ENCODE measurements around the gene SH3PXD2A. TPM values are rescaled to one million over a fixed set of nuclear protein-coding genes. Genes with fewer than 3 reads are reported as not detected.

Gene SH3PXD2A
- total RNA-seq, 1 donor = 29.0 TPM

GRCh38 chr10:103681617-103682399 is 173.6 kb downstream of the SH3PXD2A start:
- Histone ChIP-seq H3K79me2 (ENCODE audit: insufficient read depth, low read length) (no peaks in the 10 kb centered on the region), H2AFZ (ENCODE audit: low read length) (no peak overlapping the region), H3K27ac (ENCODE audit: low read depth, low read length) (no peak overlapping the region), H3K9me3 (ENCODE audit: low read depth, low read length) (no peaks in the 10 kb centered on the region), H3K36me3 (ENCODE audit: insufficient read depth, low read length) (no peaks in the 10 kb centered on the region), H3K4me2 (ENCODE audit: insufficient read depth, low read length) (no peak overlapping the region), H3K4me1 (ENCODE audit: insufficient read depth, low read length) (peaks cover 13% of the 10 kb centered on the region), H3K27me3 (ENCODE audit: insufficient read depth, low read length) (no peaks in the 10 kb centered on the region), H3K4me3 (ENCODE audit: insufficient read depth, low read length) (no peak overlapping the region), H4K20me1 (ENCODE audit: insufficient read depth, low read length) (no peaks in the 10 kb centered on the region)
- DNase-seq (ENCODE audit: insufficient read length, low spot score, missing footprints) = no peak
- no peak for TF ChIP-seq CTCF (IDR thresholded peaks at IDR 0.05; ENCODE audit: extremely low read depth, low read depth, low read length)

- Histone ChIP-seq H3K36me3 (ENCODE audit: insufficient read depth, low read length) (no peaks in the 10 kb centered on the region), H3K4me2 (ENCODE audit: insufficient read depth, low read length) (no peak overlapping the region), H3K79me2 (ENCODE audit: insufficient read depth, low read length) (no peaks in the 10 kb centered on the region), H3K9me3 (ENCODE audit: low read depth, low read length) (no peaks in the 10 kb centered on the region), H2AFZ (ENCODE audit: low read length) (no peak overlapping the region), H3K27ac (ENCODE audit: low read depth, low read length) (no peak overlapping the region), H3K27me3 (ENCODE audit: insufficient read depth, low read length) (no peaks in the 10 kb centered on the region), H4K20me1 (ENCODE audit: insufficient read depth, low read length) (no peaks in the 10 kb centered on the region), H3K4me1 (ENCODE audit: insufficient read depth, low read length) (peaks cover 21% of the 10 kb centered on the region), H3K4me3 (ENCODE audit: insufficient read depth, low read length) (no peak overlapping the region)
- DNase-seq (ENCODE audit: insufficient read length, low spot score, missing footprints) = no peak
- no peak for TF ChIP-seq CTCF (IDR thresholded peaks at IDR 0.05; ENCODE audit: extremely low read depth, low read depth, low read length)
Measured at GRCh38 chr10:103680869-103681236, 174.5 kb downstream of the SH3PXD2A start.

GRCh38 chr10:103679096-103679790 is 176.1 kb downstream of the SH3PXD2A start:
- Histone ChIP-seq H3K36me3 (ENCODE audit: insufficient read depth, low read length) (no peaks in the 10 kb centered on the region), H3K27me3 (ENCODE audit: insufficient read depth, low read length) (no peaks in the 10 kb centered on the region), H4K20me1 (ENCODE audit: insufficient read depth, low read length) (no peaks in the 10 kb centered on the region), H3K4me1 (ENCODE audit: insufficient read depth, low read length) (peaks cover 22% of the 10 kb centered on the region), H3K27ac (ENCODE audit: low read depth, low read length) (peak overlapping the region; percentile 95), H3K9me3 (ENCODE audit: low read depth, low read length) (no peaks in the 10 kb centered on the region), H3K79me2 (ENCODE audit: insufficient read depth, low read length) (no peaks in the 10 kb centered on the region), H3K4me3 (ENCODE audit: insufficient read depth, low read length) (no peak overlapping the region), H2AFZ (ENCODE audit: low read length) (no peak overlapping the region), H3K4me2 (ENCODE audit: insufficient read depth, low read length) (no peak overlapping the region)
- TF ChIP-seq CTCF (IDR thresholded peaks at IDR 0.05; ENCODE audit: extremely low read depth, low read depth, low read length) = no peak
- DNase-seq (ENCODE audit: insufficient read length, low spot score, missing footprints) = no peak

- peak; percentile 99 for DNase-seq (ENCODE audit: insufficient read length, low spot score, missing footprints)
- Histone ChIP-seq H3K36me3 (ENCODE audit: insufficient read depth, low read length) (no peaks in the 10 kb centered on the region), H3K79me2 (ENCODE audit: insufficient read depth, low read length) (no peaks in the 10 kb centered on the region), H3K27me3 (ENCODE audit: insufficient read depth, low read length) (no peaks in the 10 kb centered on the region), H3K4me2 (ENCODE audit: insufficient read depth, low read length) (peak overlapping the region; percentile 40), H3K4me3 (ENCODE audit: insufficient read depth, low read length) (peak overlapping the region; percentile 58), H4K20me1 (ENCODE audit: insufficient read depth, low read length) (no peaks in the 10 kb centered on the region), H3K9me3 (ENCODE audit: low read depth, low read length) (no peaks in the 10 kb centered on the region), H3K4me1 (ENCODE audit: insufficient read depth, low read length) (peaks cover 22% of the 10 kb centered on the region), H3K27ac (ENCODE audit: low read depth, low read length) (peak overlapping the region; percentile 95), H2AFZ (ENCODE audit: low read length) (peak overlapping the region; percentile 11)
- no peak for TF ChIP-seq CTCF (IDR thresholded peaks at IDR 0.05; ENCODE audit: extremely low read depth, low read depth, low read length)
Measured at GRCh38 chr10:103678178-103678526, 177.2 kb downstream of the SH3PXD2A start.
